K562 (cell line): ENCODE results near the gene RPL28. TPM values are rescaled to one million over a fixed set of nuclear protein-coding genes. Genes with fewer than 3 reads are reported as not detected.

ENCODE experiments used
- ATAC-seq: fragments of 200-7000 bp; cut with Tn5 transposase; 3 replicates; pipeline ENCODE4 v1.9.1; 2020; ENCODE audit warnings: moderate library complexity
- BruUV-seq: library from RNA; stranded (reverse); fragments of 400-500 nt; replicated peaks from 2 replicates; lab custom pipeline; 2021; lab: Mats Ljungman, UMichigan
- CTCF ChIA-PET: fragments of 300-600 bp; formaldehyde crosslinking; extraction: SDS; loops from one replicate; lab custom pipeline; 2021; ENCODE audit warnings: low intra/inter-chr PET ratio; lab: Yijun Ruan, JAX
- POLR2A ChIA-PET: fragments of 300-600, 350-650 bp; sonication (Branson Sonifier 250); formaldehyde crosslinking; extraction: SDS; loops from one replicate; lab custom pipeline; 2021; ENCODE audit warnings: antibody characterized with exemption, inconsistent platforms; lab: Yijun Ruan, JAX
- DNase-seq, 4 experiments: peaks; one replicate each; pipeline versions ENCODE4 v3.0.0 to v3.0.0-alpha.2; 2011 to 2018; ENCODE audit warnings: low spot score in 3 of 4, mixed read lengths in 3 of 4; ENCODE audit errors: extremely low read depth in 1 of 4
- FAIRE-seq: peaks from 2 replicates; lab custom pipeline; 2011; peaks lifted over from hg19 to GRCh38; lab: Jason Lieb, UNC
- H2AFZ ChIP-seq: 2 replicates; pipeline ENCODE4 v1.6.0; 2011; ENCODE audit warnings: low read depth, low read length, control low read depth, inconsistent platforms
- H3K27ac ChIP-seq: fragments of 200-600 bp; 3 replicates; pipeline ENCODE4 v1.8.0; 2011; ENCODE audit warnings: low read depth, mild to moderate bottlenecking, control low read depth, inconsistent platforms, low read length, moderate library complexity, mixed read lengths; ENCODE audit errors: extremely low read depth
- H3K27me3 ChIP-seq, 2 experiments: fragments of 300-600 bp in 1 of 2; 2 replicates in 1 of 2; 3 replicates in 1 of 2; pipeline versions ENCODE4 v1.6.0 to v1.8.0; 2011; ENCODE audit warnings: inconsistent platforms in 2 of 2, low read length in 2 of 2, mild to moderate bottlenecking in 1 of 2, mixed read lengths in 1 of 2, moderate library complexity in 1 of 2; ENCODE audit not compliant: control insufficient read depth in 2 of 2, insufficient read depth in 2 of 2
- H3K36me3 ChIP-seq: fragments of 300-600 bp; 3 replicates; pipeline ENCODE4 v1.8.0; 2011; ENCODE audit warnings: mild to moderate bottlenecking, low read length, inconsistent platforms; ENCODE audit not compliant: control insufficient read depth, insufficient read depth
- H3K4me1 ChIP-seq, 2 experiments: fragments of 200-600 bp in 1 of 2; replicated peaks in 1 of 2; 2 replicates in 1 of 2; 3 replicates in 1 of 2; pipeline versions ENCODE4 v1.5.1 to v1.8.0; 2011; ENCODE audit warnings: inconsistent platforms in 2 of 2, low read length in 2 of 2, mild to moderate bottlenecking in 1 of 2, mixed read lengths in 1 of 2, moderate library complexity in 1 of 2; ENCODE audit not compliant: control insufficient read depth in 2 of 2, insufficient read depth in 2 of 2
- H3K4me2 ChIP-seq: 2 replicates; pipeline ENCODE4 v1.6.1; 2011; ENCODE audit warnings: low read length, control low read depth, inconsistent platforms, mixed read lengths; ENCODE audit not compliant: insufficient read depth
- H3K4me3 ChIP-seq: fragments of 200-600 bp; sonication (generic), shearing (Covaris generic); 2 replicates; pipeline ENCODE4 v1.5.1; 2016; ENCODE audit warnings: control low read depth, inconsistent platforms
- H3K79me2 ChIP-seq: fragments of 200-600 bp; 3 replicates; pipeline ENCODE4 v1.8.0; 2011; ENCODE audit warnings: low read length, inconsistent platforms; ENCODE audit not compliant: control insufficient read depth, insufficient read depth
- H3K9ac ChIP-seq, 2 experiments: 2 replicates each; pipeline versions ENCODE4 v1.6.0 to v1.6.1; 2011; ENCODE audit warnings: low read depth in 2 of 2, low read length in 2 of 2, control low read depth in 1 of 2, inconsistent platforms in 1 of 2, mild to moderate bottlenecking in 1 of 2, mixed read lengths in 1 of 2; ENCODE audit not compliant: insufficient read depth in 1 of 2
- H3K9me1 ChIP-seq: one replicate; pipeline ENCODE4 v1.6.0; 2011; ENCODE audit warnings: inconsistent platforms, mild to moderate bottlenecking, low read length, moderate library complexity; ENCODE audit not compliant: control insufficient read depth, insufficient read depth
- H3K9me3 ChIP-seq: replicated peaks from 2 replicates; pipeline ENCODE4 v1.5.1; 2011; ENCODE audit warnings: low read depth, low read length, inconsistent platforms; ENCODE audit not compliant: control insufficient read depth, insufficient read depth
- H4K20me1 ChIP-seq: replicated peaks from 2 replicates; pipeline ENCODE4 v1.6.1; 2011; ENCODE audit warnings: low read length, inconsistent platforms, mixed read lengths; ENCODE audit not compliant: control insufficient read depth, insufficient read depth
- CBX3 ChIP-seq, 2 experiments: IDR thresholded peaks; 1 replicate in 1 of 2; 2 replicates in 1 of 2; pipeline ENCODE4 v1.6.1; 2012; ENCODE audit warnings: inconsistent platforms in 2 of 2, low read length in 2 of 2, borderline replicate concordance in 1 of 2, control low read depth in 1 of 2
- HDAC6 ChIP-seq: IDR thresholded peaks from 2 replicates; pipeline ENCODE4 v1.6.1; 2012; ENCODE audit warnings: low read depth, mild to moderate bottlenecking, control low read depth, inconsistent platforms, low read length, moderate library complexity
- HSF4 ChIP-seq: fragments of 250-450 bp; sonication (Bioruptor Pico); IDR thresholded peaks from 2 replicates; pipeline ENCODE4 v2.1.2; 2022; ENCODE audit warnings: mild to moderate bottlenecking, moderate library complexity, borderline replicate concordance
- L3MBTL2 ChIP-seq: fragments of 450-650 bp; IDR thresholded peaks from 2 replicates; pipeline ENCODE4 v1.6.1; 2016; ENCODE audit warnings: mild to moderate bottlenecking, moderate library complexity
- MBD2 ChIP-seq: sonication (generic); IDR thresholded peaks from 2 replicates; pipeline ENCODE4 v1.6.1; 2016; ENCODE audit warnings: low read depth, borderline replicate concordance
- NFATC3 ChIP-seq: fragments of 450-650 bp; IDR thresholded peaks from 2 replicates; pipeline ENCODE4 v1.6.1; 2017; ENCODE audit warnings: mild to moderate bottlenecking
- PHF8 ChIP-seq: fragments of 200-600 bp; sonication (generic); IDR thresholded peaks from 2 replicates; pipeline ENCODE4 v1.6.1; 2012; ENCODE audit warnings: mixed run types, mild to moderate bottlenecking, inconsistent platforms, low read length, moderate library complexity, borderline replicate concordance
- POLR2G ChIP-seq: fragments of 200-400 bp; formaldehyde crosslinking; IDR thresholded peaks from 2 replicates; pipeline ENCODE4 v1.6.1; 2017; ENCODE audit warnings: low read depth, mild to moderate bottlenecking, antibody characterized with exemption, low read length, moderate library complexity
- PTRF ChIP-seq: fragments of 450-650 bp; IDR thresholded peaks from 2 replicates; pipeline ENCODE4 v1.6.1; 2016; ENCODE audit warnings: mild to moderate bottlenecking, missing genetic modification characterization, missing compliant biosample characterization
- RBFOX2 ChIP-seq: fragments of 200-400 bp; formaldehyde crosslinking; IDR thresholded peaks from 2 replicates; pipeline ENCODE4 v1.6.1; 2017; ENCODE audit warnings: low read depth, mild to moderate bottlenecking, low read length, moderate library complexity
- RBM25 ChIP-seq: fragments of 200-400 bp; formaldehyde crosslinking; IDR thresholded peaks from 2 replicates; pipeline ENCODE4 v1.6.1; 2018; ENCODE audit warnings: low read length, low read depth, moderate library complexity; ENCODE audit not compliant: severe bottlenecking
- ZNF318 ChIP-seq, 2 experiments: fragments of 450-650 bp; IDR thresholded peaks; 2 replicates each; pipeline ENCODE4 v1.6.1; 2016; ENCODE audit warnings: mild to moderate bottlenecking in 2 of 2, borderline replicate concordance in 1 of 2, low read depth in 1 of 2, moderate library complexity in 1 of 2
- WGBS: fragments of 100-300 bp; shearing (Covaris generic); methylation state at CpG from one replicate; pipeline ENCODE4 v1.1.6; 2016; ENCODE audit warnings: low coverage, mixed read lengths; ENCODE audit not compliant: insufficient coverage; ENCODE audit errors: missing lambda C conversion rate; 5-methylcytosine and 5-hydroxymethylcytosine counted together
- in situ Hi-C: fragments of 300-500 bp; cut with MboI; formaldehyde crosslinking; loops from 4 replicates; pipeline ENCODE4 v1.15.0; 2018; ENCODE audit warnings: inconsistent platforms, mixed read lengths
- intact Hi-C: fragments of 100-400 bp; cut with micrococcal nuclease; formaldehyde crosslinking; loops from 2 replicates; pipeline ENCODE4 v1.14.2; 2022
- polyA plus RNA-seq, 8 experiments: library from polyadenylated mRNA; depleted of rRNA in 4 of 8; stranded (reverse) in 5 of 8; unstranded in 3 of 8; fragments of >200 nt; fragmentation: Nextera tagmentation in 2 of 8; fragmentation: Illumina TruSeq in 1 of 8; extraction: Ambion mirVana in 2 of 8; extraction: Trizol in 1 of 8; gene quantifications; 2 replicates each; pipeline versions ENCODE4 v1.2.1 to v1.2.3, GENCODE V29; 2011 to 2014; ENCODE audit warnings: inconsistent platforms in 1 of 8, missing spikeins in 1 of 8
- total RNA-seq, 7 experiments: library from RNA; depleted of rRNA in 6 of 7; stranded (reverse); fragments of >200 nt in 6 of 7; fragmentation: Illumina TruSeq in 2 of 7; extraction: Trizol in 2 of 7; gene quantifications; 2 replicates each; pipeline versions ENCODE4 v1.2.1 to v1.2.3, GENCODE V29; 2011 to 2021; ENCODE audit warnings: low replicate concordance in 1 of 7
- TF ChIP-seq, protein P1 (sequence below): fragments of 250-450 bp; sonication (Bioruptor Pico); IDR thresholded peaks from 2 replicates; pipeline ENCODE4 v1.9.0; 2021; ENCODE audit warnings: mild to moderate bottlenecking

The RPL28 gene
- total and polyA plus RNA-seq, 9 of the 15 experiments (the other 6 are each of a cell fraction or from before 2014, with no cell fraction given) = 124 to 3,106 (median 622) TPM

GRCh38 chr19:55441692-55442321, 56.1 kb downstream of the RPL28 start:
- H3K9me3 ChIP-seq = no peaks in the 10 kb centered on the region
- H2AFZ ChIP-seq = peak overlapping the region; percentile 57
- ChIA-PET POLR2A (interaction anchor here (0.6 kb wide), 1 partner anchor 469 kb away, joined by 3 read pairs; no protein-coding TSS in a partner anchor), CTCF (no interaction called here)
- H4K20me1 ChIP-seq = peaks cover 10% of the 10 kb centered on the region
- H3K36me3 ChIP-seq = no peaks in the 10 kb centered on the region
- 0 out of 2 replicates have a peak overlapping the region, but pooled peaks have one; percentile 0 for H3K4me3 ChIP-seq
- no peaks in the 10 kb centered on the region for H3K9me1 ChIP-seq
- intact Hi-C loops = no loop called here
- H3K9ac ChIP-seq = peak overlapping the region in 1 of 2 experiments; percentile 68; a peak in 2 of 4 replicates
- H3K4me2 ChIP-seq = peak overlapping the region; percentile 50
- ATAC-seq (peak; percentile 82), DNase-seq (peak; percentile 71 to 85 (median 82)), FAIRE-seq (peak; percentile 49)
- no peaks in the 10 kb centered on the region for H3K79me2 ChIP-seq
- peaks cover 6 to 19% of the 10 kb centered on the region in 2 experiments for H3K27me3 ChIP-seq
- H3K27ac ChIP-seq = no peak overlapping the region
- H3K4me1 ChIP-seq = peaks cover 18 to 54% of the 10 kb centered on the region in 2 experiments
- 15% methylated on average over 28 of the region's 39 CpGs for WGBS
- BruUV-seq = no TSS peak
- in situ Hi-C loops = loop anchor here (25.0 kb wide), 1 partner anchor 780 kb away; the partner anchor contains the start of gene LILRB4
- TF ChIP-seq MBD2 = no peak
- TF ChIP-seq PTRF (tag) = no peak
- TF ChIP-seq HDAC6 = peak; percentile 80; the same call in 1 of the 2 replicates
- no peak for TF ChIP-seq NFATC3
- TF ChIP-seq, protein P1, sequence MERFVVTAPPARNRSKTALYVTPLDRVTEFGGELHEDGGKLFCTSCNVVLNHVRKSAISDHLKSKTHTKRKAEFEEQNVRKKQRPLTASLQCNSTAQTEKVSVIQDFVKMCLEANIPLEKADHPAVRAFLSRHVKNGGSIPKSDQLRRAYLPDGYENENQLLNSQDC (CRISPR knock-in tag) = no peak
- TF ChIP-seq RBM25 = peak; percentile 8
- TF ChIP-seq CBX3 (IDR thresholded peaks at IDR 0.05; ENCODE audit: borderline replicate concordance in 1 of 2, low read length in 2 of 2) = peak in 1 of 2 experiments; percentile 41; a peak in 1 of 3 replicates
- peak; percentile 20; the same call in 1 of the 2 replicates for TF ChIP-seq L3MBTL2
- 0 out of 2 replicates have a peak, but pooled peaks have one; percentile 2 for TF ChIP-seq PHF8
- peak; percentile 44; the same call in 1 of the 2 replicates for TF ChIP-seq RBFOX2
- TF ChIP-seq ZNF318 (IDR thresholded peaks at IDR 0.05; ENCODE audit: borderline replicate concordance in 1 of 2, low read depth in 1 of 2) = no peak
- 0 out of 2 replicates have a peak, but pooled peaks have one; percentile 39 for TF ChIP-seq POLR2G
- TF ChIP-seq HSF4 = no peak
